Neural progenitor cell (in vitro differentiated cells): ENCODE results near the gene PI16. TPM values are rescaled to one million over a fixed set of nuclear protein-coding genes. Genes with fewer than 3 reads are reported as not detected.

ENCODE experiments used
- DNase-seq: peaks from one replicate; pipeline ENCODE4 v3.0.0-alpha.2; 2016; ENCODE audit warnings: low spot score
- H2AFZ ChIP-seq: fragments of 200-600 bp; sonication (generic); replicated peaks from 2 replicates; pipeline ENCODE4 v1.6.1; 2016; ENCODE audit warnings: antibody characterized with exemption
- H3F3A ChIP-seq: fragments of 200-600 bp; sonication (generic); 2 replicates; pipeline ENCODE4 v1.6.1; 2016; ENCODE audit warnings: antibody characterized with exemption, low read depth
- H3K27ac ChIP-seq: fragments of 200-600 bp; sonication (generic); 2 replicates; pipeline ENCODE4 v1.5.1; 2016; ENCODE audit warnings: mild to moderate bottlenecking
- H3K27me3 ChIP-seq: fragments of 200-600 bp; sonication (generic); 2 replicates; pipeline ENCODE4 v1.6.1; 2016; ENCODE audit warnings: mild to moderate bottlenecking, moderate library complexity
- H3K36me3 ChIP-seq: fragments of 200-600 bp; sonication (generic); 2 replicates; pipeline ENCODE4 v1.5.1; 2016
- H3K4me1 ChIP-seq: fragments of 200-600 bp; sonication (generic); 2 replicates; pipeline ENCODE4 v1.6.1; 2016; ENCODE audit warnings: mixed run types
- H3K4me2 ChIP-seq: fragments of 200-600 bp; sonication (generic); 2 replicates; pipeline ENCODE4 v1.6.1; 2016
- H3K4me3 ChIP-seq: fragments of 200-600 bp; sonication (generic); 2 replicates; pipeline ENCODE4 v1.5.1; 2016
- H3K79me2 ChIP-seq: fragments of 200-600 bp; sonication (generic); 2 replicates; pipeline ENCODE4 v1.6.1; 2016; ENCODE audit warnings: low read depth
- H3K9ac ChIP-seq: fragments of 200-600 bp; sonication (generic); 2 replicates; pipeline ENCODE4 v1.6.1; 2016
- H3K9me3 ChIP-seq: fragments of 200-600 bp; sonication (generic); 2 replicates; pipeline ENCODE4 v1.5.1; 2016; ENCODE audit warnings: low read depth
- H4K20me1 ChIP-seq: fragments of 200-600 bp; sonication (generic); 2 replicates; pipeline ENCODE4 v1.6.1; 2016; ENCODE audit warnings: low read depth
- H3K27ac Mint-ChIP-seq: 3 replicates; pipeline ENCODE4 v1.8.0; 2021; ENCODE audit warnings: mixed read lengths
- H3K27me3 Mint-ChIP-seq: 2 replicates; pipeline ENCODE4 v1.8.0; 2022; ENCODE audit warnings: low read depth, mild to moderate bottlenecking, inconsistent platforms, moderate library complexity, mixed read lengths; ENCODE audit not compliant: insufficient read depth
- H3K36me3 Mint-ChIP-seq: 3 replicates; pipeline ENCODE4 v1.8.0; 2021; ENCODE audit warnings: mixed read lengths
- H3K4me1 Mint-ChIP-seq: 3 replicates; pipeline ENCODE4 v1.8.0; 2021; ENCODE audit warnings: mixed read lengths
- H3K4me3 Mint-ChIP-seq: 3 replicates; pipeline ENCODE4 v1.8.0; 2021; ENCODE audit warnings: mild to moderate bottlenecking, moderate library complexity, mixed read lengths
- H3K9me3 Mint-ChIP-seq: 3 replicates; pipeline ENCODE4 v1.8.0; 2020; ENCODE audit warnings: mixed read lengths
- CTCF ChIP-seq: fragments of 200-600 bp; sonication (generic); IDR thresholded peaks from 2 replicates; pipeline ENCODE4 v1.5.1; 2017; ENCODE audit warnings: antibody characterized with exemption, mild to moderate bottlenecking
- EZH2 ChIP-seq: fragments of 200-600 bp; sonication (generic); IDR thresholded peaks from 2 replicates; pipeline ENCODE4 v1.6.1; 2017; ENCODE audit warnings: antibody characterized with exemption, mild to moderate bottlenecking, moderate library complexity
- EZH2phosphoT487 ChIP-seq: fragments of 200-600 bp; sonication (generic); IDR thresholded peaks from 2 replicates; pipeline ENCODE4 v1.6.1; 2017; ENCODE audit warnings: antibody characterized with exemption
- total RNA-seq: library from RNA; depleted of rRNA; stranded (reverse); fragments of >200 nt; gene quantifications from 2 replicates; pipeline ENCODE4 v1.2.3, GENCODE V29; 2015; ENCODE audit warnings: low replicate concordance

PI16 gene
- total RNA-seq, 1 donor from 2014 or later = not detected

GRCh38 chr6:36961441-36962435, 7.2 kb downstream of the PI16 start:
- no peak overlapping the region for H3K27ac ChIP-seq
- DNase-seq = no peak
- TF ChIP-seq EZH2phosphoT487 = no peak
- TF ChIP-seq CTCF = no peak
- no peak for TF ChIP-seq EZH2
- H3K79me2 ChIP-seq = no peaks in the 10 kb centered on the region
- no peak overlapping the region for H3K9ac ChIP-seq
- peaks cover 11% of the 10 kb centered on the region for H3F3A ChIP-seq
- H3K4me1 Mint-ChIP-seq = peaks cover 19% of the 10 kb centered on the region
- H3K27ac Mint-ChIP-seq = no peak overlapping the region
- no peaks in the 10 kb centered on the region for H3K9me3 Mint-ChIP-seq
- H3K9me3 ChIP-seq = no peaks in the 10 kb centered on the region
- H3K36me3 ChIP-seq = no peaks in the 10 kb centered on the region
- H3K4me3 ChIP-seq = no peak overlapping the region
- no peak overlapping the region for H3K4me2 ChIP-seq
- peaks cover 2% of the 10 kb centered on the region for H3K36me3 Mint-ChIP-seq
- H3K4me1 ChIP-seq = peaks cover 4% of the 10 kb centered on the region
- no peaks in the 10 kb centered on the region for H3K27me3 ChIP-seq
- H3K27me3 Mint-ChIP-seq = peaks cover 6% of the 10 kb centered on the region
- H2AFZ ChIP-seq = no peak overlapping the region
- no peaks in the 10 kb centered on the region for H4K20me1 ChIP-seq
- no peak overlapping the region for H3K4me3 Mint-ChIP-seq

GRCh38 chr6:36962874-36963273, 8.3 kb downstream of the PI16 start:
- Histone ChIP-seq H3K9me3 (no peaks in the 10 kb centered on the region), H3K27me3 (no peaks in the 10 kb centered on the region), H3K4me1 (peaks cover 4% of the 10 kb centered on the region), H4K20me1 (no peaks in the 10 kb centered on the region), H3F3A (peaks cover 14% of the 10 kb centered on the region), H3K9ac (no peak overlapping the region), H3K27ac (no peak overlapping the region), H3K36me3 (no peaks in the 10 kb centered on the region), H3K4me2 (peak overlapping the region; percentile 43), H3K4me3 (no peak overlapping the region), H2AFZ (peak overlapping the region; percentile 84), H3K79me2 (no peaks in the 10 kb centered on the region)
- H3K27ac Mint-ChIP-seq = peak overlapping the region; percentile 74
- H3K36me3 Mint-ChIP-seq = peaks cover 2% of the 10 kb centered on the region
- no peaks in the 10 kb centered on the region for H3K9me3 Mint-ChIP-seq
- peaks cover 19% of the 10 kb centered on the region for H3K4me1 Mint-ChIP-seq
- H3K4me3 Mint-ChIP-seq = peak overlapping the region; percentile 44
- H3K27me3 Mint-ChIP-seq = peaks cover 6% of the 10 kb centered on the region
- TF ChIP-seq EZH2 (no peak), CTCF (no peak), EZH2phosphoT487 (no peak)
- peak; percentile 89 for DNase-seq

DNA sequence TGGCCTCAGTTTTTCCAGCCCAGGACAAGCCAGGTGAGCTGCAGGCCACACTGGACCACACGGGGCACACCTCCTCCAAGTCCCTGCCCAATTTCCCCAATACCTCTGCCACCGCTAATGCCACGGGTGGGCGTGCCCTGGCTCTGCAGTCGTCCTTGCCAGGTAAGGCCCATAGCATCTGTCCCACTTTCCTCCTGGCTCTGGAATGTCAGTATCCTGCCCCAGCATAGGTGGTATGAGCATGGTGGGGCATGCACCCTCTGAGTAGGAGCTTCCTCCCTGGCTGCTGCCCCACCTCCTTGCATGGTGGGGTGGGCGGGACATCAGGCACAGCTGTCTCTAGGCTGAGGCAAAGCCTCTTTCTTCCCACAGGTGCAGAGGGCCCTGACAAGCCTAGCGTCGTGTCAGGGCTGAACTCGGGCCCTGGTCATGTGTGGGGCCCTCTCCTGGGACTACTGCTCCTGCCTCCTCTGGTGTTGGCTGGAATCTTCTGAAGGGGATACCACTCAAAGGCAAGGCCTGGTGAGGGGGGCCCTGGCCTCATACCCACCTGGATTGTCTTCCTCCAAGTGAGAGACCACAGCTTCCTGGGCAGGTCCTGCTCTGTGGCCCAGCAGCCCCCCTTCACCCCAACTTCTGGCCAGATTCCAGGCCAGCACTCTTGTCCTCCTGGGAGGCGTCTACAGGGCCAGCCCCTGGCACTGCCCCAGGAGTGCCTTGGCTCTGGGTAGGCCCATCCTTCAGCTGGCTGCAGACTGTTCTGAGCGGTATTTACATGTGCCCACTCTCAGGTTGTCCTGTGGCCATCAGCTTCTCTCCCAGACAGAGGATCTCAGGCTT, 9.1 kb downstream of the PI16 start:
- H3F3A ChIP-seq = peaks cover 14% of the 10 kb centered on the region
- no peaks in the 10 kb centered on the region for H3K27me3 ChIP-seq
- peak overlapping the region; percentile 50 for H3K27ac Mint-ChIP-seq
- no peak overlapping the region for H3K9ac ChIP-seq
- peak overlapping the region; percentile 43 for H3K4me2 ChIP-seq
- no peak overlapping the region for H3K4me3 Mint-ChIP-seq
- no peaks in the 10 kb centered on the region for H3K36me3 ChIP-seq
- H3K27ac ChIP-seq = no peak overlapping the region
- peak overlapping the region; percentile 84 for H2AFZ ChIP-seq
- no peaks in the 10 kb centered on the region for H3K79me2 ChIP-seq
- H3K36me3 Mint-ChIP-seq = peaks cover 4% of the 10 kb centered on the region
- H3K9me3 Mint-ChIP-seq = no peaks in the 10 kb centered on the region
- DNase-seq = no peak
- H3K4me1 Mint-ChIP-seq = peaks cover 19% of the 10 kb centered on the region
- H3K9me3 ChIP-seq = no peaks in the 10 kb centered on the region
- H4K20me1 ChIP-seq = no peaks in the 10 kb centered on the region
- H3K4me3 ChIP-seq = no peak overlapping the region
- H3K4me1 ChIP-seq = peaks cover 4% of the 10 kb centered on the region
- TF ChIP-seq CTCF (no peak), EZH2 (no peak), EZH2phosphoT487 (no peak)
- peaks cover 5% of the 10 kb centered on the region for H3K27me3 Mint-ChIP-seq
